ENCODE data around the gene CLASP1. TPM values are rescaled to one million over a fixed set of nuclear protein-coding genes. Genes with fewer than 3 reads are reported as not detected.
"Not testable (repeated sequence)": the region's sequence is repeated elsewhere in the genome, so short reads cannot be mapped to it uniquely, and the experiment has no call there.

Gene CLASP1
- total RNA-seq, 1 experiment from 2014 or later: 45.9 TPM

DNA sequence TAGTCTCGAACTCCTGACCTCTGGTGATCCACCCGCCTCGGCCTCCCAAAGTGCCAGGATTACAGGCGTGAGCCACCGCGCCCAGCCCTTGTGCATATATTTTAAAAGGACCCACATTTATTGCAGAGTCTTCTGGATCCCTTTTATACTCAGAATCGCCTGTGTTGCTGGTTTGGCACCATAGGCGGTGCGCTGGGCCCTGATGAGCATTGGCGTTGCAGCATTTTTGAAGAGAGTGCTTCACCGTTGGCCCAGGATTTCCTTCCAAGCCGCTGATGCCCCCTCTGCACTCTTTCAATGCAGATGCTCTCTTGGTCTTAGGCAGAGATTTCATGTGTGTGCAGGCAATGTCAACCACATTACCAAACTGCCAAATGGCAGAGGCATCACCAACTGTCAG is 350.8 kb downstream of the CLASP1 start:
- H4K91ac ChIP-seq (ENCODE audit: insufficient read length, low read depth, low read length): no peak overlapping the region
- WGBS (ENCODE audit: extremely low coverage, insufficient read length, low lambda C conversion rate): no CpG with 5 or more reads among the region's 12 CpGs
- no peak overlapping the region for H3K4ac ChIP-seq (ENCODE audit: low read depth, low read length)
- TF ChIP-seq, protein P1, sequence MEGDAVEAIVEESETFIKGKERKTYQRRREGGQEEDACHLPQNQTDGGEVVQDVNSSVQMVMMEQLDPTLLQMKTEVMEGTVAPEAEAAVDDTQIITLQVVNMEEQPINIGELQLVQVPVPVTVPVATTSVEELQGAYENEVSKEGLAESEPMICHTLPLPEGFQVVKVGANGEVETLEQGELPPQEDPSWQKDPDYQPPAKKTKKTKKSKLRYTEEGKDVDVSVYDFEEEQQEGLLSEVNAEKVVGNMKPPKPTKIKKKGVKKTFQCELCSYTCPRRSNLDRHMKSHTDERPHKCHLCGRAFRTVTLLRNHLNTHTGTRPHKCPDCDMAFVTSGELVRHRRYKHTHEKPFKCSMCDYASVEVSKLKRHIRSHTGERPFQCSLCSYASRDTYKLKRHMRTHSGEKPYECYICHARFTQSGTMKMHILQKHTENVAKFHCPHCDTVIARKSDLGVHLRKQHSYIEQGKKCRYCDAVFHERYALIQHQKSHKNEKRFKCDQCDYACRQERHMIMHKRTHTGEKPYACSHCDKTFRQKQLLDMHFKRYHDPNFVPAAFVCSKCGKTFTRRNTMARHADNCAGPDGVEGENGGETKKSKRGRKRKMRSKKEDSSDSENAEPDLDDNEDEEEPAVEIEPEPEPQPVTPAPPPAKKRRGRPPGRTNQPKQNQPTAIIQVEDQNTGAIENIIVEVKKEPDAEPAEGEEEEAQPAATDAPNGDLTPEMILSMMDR (conservative IDR thresholded peaks at IDR 0.05): no peak
- H2AFZ ChIP-seq (ENCODE audit: low read length): no peak overlapping the region
- no peak for DNase-seq
- H2BK5ac ChIP-seq (ENCODE audit: insufficient read length, low read length): no peak overlapping the region
- no peak overlapping the region for H3K4me3 Mint-ChIP-seq
- H2BK120ac ChIP-seq (ENCODE audit: low read depth, low read length, poor library complexity, severe bottlenecking): no peak overlapping the region
- H3K18ac ChIP-seq (ENCODE audit: insufficient read length, low read depth, low read length): no peak overlapping the region
- peaks cover 14% of the 10 kb centered on the region for H3K27me3 Mint-ChIP-seq (ENCODE audit: low read depth)
- H2BK20ac ChIP-seq (ENCODE audit: low read depth, low read length, poor library complexity, severe bottlenecking): no peak overlapping the region
- H3K9me3 Mint-ChIP-seq: no peaks in the 10 kb centered on the region
- no peak overlapping the region for H3K23ac ChIP-seq (ENCODE audit: insufficient read length, low read depth, low read length)
- no peak overlapping the region for H3K27ac Mint-ChIP-seq
- no peaks in the 10 kb centered on the region for H3K9me3 ChIP-seq (ENCODE audit: control insufficient read depth, low read depth, low read length)
- no peak overlapping the region for H3K14ac ChIP-seq (ENCODE audit: insufficient read depth, low read length)
- no peak overlapping the region for H2BK12ac ChIP-seq (ENCODE audit: insufficient read length, low read depth, low read length)
- no peaks in the 10 kb centered on the region for H3K4me1 ChIP-seq (ENCODE audit: insufficient read depth, low read length)
- H3K9ac ChIP-seq (ENCODE audit: extremely low read depth, insufficient read length, low read length): no peak overlapping the region
- no peak overlapping the region for H3K4me2 ChIP-seq (ENCODE audit: insufficient read depth, insufficient read length, low read length)
- H4K5ac ChIP-seq (ENCODE audit: insufficient read length, low read depth, low read length): no peak overlapping the region
- no peak overlapping the region for H4K8ac ChIP-seq (replicated peaks; ENCODE audit: insufficient read length, low read depth, low read length)
- no peaks in the 10 kb centered on the region for H3K79me1 ChIP-seq (ENCODE audit: insufficient read depth, low read depth, low read length, poor library complexity, severe bottlenecking)
- H3K56ac ChIP-seq (ENCODE audit: insufficient read length, low read depth, low read length): no peak overlapping the region
- no peak overlapping the region for H3K27ac ChIP-seq (ENCODE audit: insufficient read length, low read depth, low read length)
- peaks cover 2 to 5% of the 10 kb centered on the region in 2 experiments; a peak in 3 of 4 replicates for H3K4me1 Mint-ChIP-seq
- H2AK5ac ChIP-seq (ENCODE audit: insufficient read length, low read length): no peak overlapping the region
- H3K36me3 Mint-ChIP-seq (ENCODE audit: insufficient read depth in 1 of 3, low read depth in 3 of 3): no peaks in the 10 kb centered on the region
- H3K27me3 ChIP-seq (ENCODE audit: insufficient read depth, low read length): no peaks in the 10 kb centered on the region
- H4K20me1 ChIP-seq (ENCODE audit: control insufficient read depth, insufficient read depth, insufficient read length): no peaks in the 10 kb centered on the region
- no peak overlapping the region for H2BK15ac ChIP-seq (ENCODE audit: low read depth, low read length)
- H3K79me2 ChIP-seq (ENCODE audit: insufficient read depth, low read length): no peaks in the 10 kb centered on the region
- no peaks in the 10 kb centered on the region for H3K23me2 ChIP-seq (ENCODE audit: insufficient read length, low read depth, low read length, poor library complexity, severe bottlenecking)
- H3T11ph ChIP-seq (ENCODE audit: low read length): no peak overlapping the region

DNA sequence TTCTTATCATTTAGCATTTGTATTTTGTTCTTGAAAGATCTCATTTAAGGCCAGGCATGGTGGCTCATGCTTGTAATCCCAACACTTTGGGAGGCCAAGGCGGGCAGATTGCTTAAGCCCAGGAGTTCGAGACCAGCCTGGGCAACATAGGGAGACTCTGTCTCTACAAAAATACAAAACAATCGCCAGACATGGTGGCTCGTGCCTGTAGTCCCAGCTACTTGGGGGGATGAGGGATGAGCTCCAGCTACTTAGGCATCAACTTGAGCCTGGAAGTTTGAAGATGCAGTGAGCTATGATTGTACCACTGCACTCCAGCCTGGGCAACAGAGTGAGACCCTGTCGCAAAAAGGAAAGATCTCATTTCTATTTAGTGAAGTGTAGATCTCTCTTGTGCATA is 351.4 kb downstream of the CLASP1 start:
- not testable (repeated sequence) for H3K27ac ChIP-seq (ENCODE audit: insufficient read length, low read depth, low read length); H3K27me3 ChIP-seq (ENCODE audit: insufficient read depth, low read length); H3K23ac ChIP-seq (ENCODE audit: insufficient read length, low read depth, low read length); H3K18ac ChIP-seq (ENCODE audit: insufficient read length, low read depth, low read length); H2AFZ ChIP-seq (ENCODE audit: low read length); H3K9ac ChIP-seq (ENCODE audit: extremely low read depth, insufficient read length, low read length); H3K4me1 ChIP-seq (ENCODE audit: insufficient read depth, low read length); H3K4me3 Mint-ChIP-seq; H3K23me2 ChIP-seq (ENCODE audit: insufficient read length, low read depth, low read length, poor library complexity, severe bottlenecking); H3K14ac ChIP-seq (ENCODE audit: insufficient read depth, low read length); H3K4me1 Mint-ChIP-seq; H3T11ph ChIP-seq (ENCODE audit: low read length); H2BK120ac ChIP-seq (ENCODE audit: low read depth, low read length, poor library complexity, severe bottlenecking); H3K9me3 ChIP-seq (ENCODE audit: control insufficient read depth, low read depth, low read length); DNase-seq; H4K20me1 ChIP-seq (ENCODE audit: control insufficient read depth, insufficient read depth, insufficient read length); H3K79me2 ChIP-seq (ENCODE audit: insufficient read depth, low read length); H2BK15ac ChIP-seq (ENCODE audit: low read depth, low read length); H2BK5ac ChIP-seq (ENCODE audit: insufficient read length, low read length); H2BK12ac ChIP-seq (ENCODE audit: insufficient read length, low read depth, low read length); H3K36me3 Mint-ChIP-seq (ENCODE audit: insufficient read depth in 1 of 3, low read depth in 3 of 3); H3K79me1 ChIP-seq (ENCODE audit: insufficient read depth, low read depth, low read length, poor library complexity, severe bottlenecking); H2AK5ac ChIP-seq (ENCODE audit: insufficient read length, low read length); H3K27ac Mint-ChIP-seq; H2BK20ac ChIP-seq (ENCODE audit: low read depth, low read length, poor library complexity, severe bottlenecking); H3K4ac ChIP-seq (ENCODE audit: low read depth, low read length); H3K4me2 ChIP-seq (ENCODE audit: insufficient read depth, insufficient read length, low read length); H4K91ac ChIP-seq (ENCODE audit: insufficient read length, low read depth, low read length); H4K5ac ChIP-seq (ENCODE audit: insufficient read length, low read depth, low read length); H3K56ac ChIP-seq (ENCODE audit: insufficient read length, low read depth, low read length); H4K8ac ChIP-seq (replicated peaks; ENCODE audit: insufficient read length, low read depth, low read length); H3K9me3 Mint-ChIP-seq
- H3K27me3 Mint-ChIP-seq (ENCODE audit: low read depth): peaks cover 14% of the 10 kb centered on the region
- WGBS (ENCODE audit: extremely low coverage, insufficient read length, low lambda C conversion rate): no CpG with 5 or more reads among the region's 5 CpGs

Measured in H9 (cell line).